GM19239 (cell line): ENCODE data around the gene SLC24A5.
A peak's percentile ranks its signal among the peaks of the same experiment; 100 is the strongest.

ENCODE experiments used
- DNase-seq: peaks from one replicate; pipeline ENCODE4 v3.0.0; 2011; ENCODE audit warnings: low spot score; ENCODE audit not compliant: insufficient read length
- FAIRE-seq: peaks from 2 replicates; lab custom pipeline; 2011; peaks lifted over from hg19 to GRCh38; lab: Jason Lieb, UNC

Gene SLC24A5

DNA sequence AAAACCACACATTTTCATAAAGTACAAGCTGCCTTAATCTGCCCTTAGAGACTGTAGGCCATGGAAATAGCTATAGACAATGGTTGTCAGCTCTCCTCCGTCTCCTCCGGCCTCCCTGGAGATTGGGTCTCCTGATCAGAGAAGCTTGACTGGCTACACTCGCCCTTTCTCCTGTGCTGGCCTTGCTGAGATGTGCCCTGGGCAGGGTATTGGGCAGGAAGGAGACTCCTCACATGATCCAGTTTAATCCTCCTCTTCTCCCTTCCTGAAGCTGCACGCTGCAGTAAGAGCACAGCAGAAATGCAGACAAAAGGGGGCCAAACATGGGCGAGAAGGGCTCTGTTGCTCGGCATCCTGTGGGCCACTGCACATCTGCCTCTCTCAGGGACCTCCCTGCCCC is at the start of gene SLC24A5:
Gene SLC24A5, plus strand, starts transcription at position 246 of the 400 bp plus-strand sequence. Its CDS starts 55 bp downstream, at position 301.
- DNase-seq = no peak
- FAIRE-seq = no peak

DNA sequence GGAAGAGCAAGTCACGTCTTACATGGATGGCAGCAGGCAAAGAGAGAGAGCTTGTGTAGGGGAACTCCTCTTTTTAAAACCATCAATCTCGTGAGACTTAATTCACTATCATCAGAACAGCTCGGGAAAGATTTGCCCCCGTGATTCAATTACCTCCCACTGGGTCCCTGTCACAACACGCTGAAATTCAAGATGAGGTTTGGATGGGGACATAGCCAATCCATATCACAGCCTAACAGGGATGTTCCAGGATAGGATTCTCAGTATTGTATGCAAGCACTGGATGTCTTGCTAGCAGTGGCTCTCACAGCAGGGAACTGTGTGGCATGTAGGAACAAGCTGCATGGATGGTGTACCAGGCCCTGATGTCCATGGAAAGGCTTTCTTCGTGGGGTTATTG is 47.8 kb upstream of the SLC24A5 start:
- FAIRE-seq (no peak), DNase-seq (no peak)

DNA sequence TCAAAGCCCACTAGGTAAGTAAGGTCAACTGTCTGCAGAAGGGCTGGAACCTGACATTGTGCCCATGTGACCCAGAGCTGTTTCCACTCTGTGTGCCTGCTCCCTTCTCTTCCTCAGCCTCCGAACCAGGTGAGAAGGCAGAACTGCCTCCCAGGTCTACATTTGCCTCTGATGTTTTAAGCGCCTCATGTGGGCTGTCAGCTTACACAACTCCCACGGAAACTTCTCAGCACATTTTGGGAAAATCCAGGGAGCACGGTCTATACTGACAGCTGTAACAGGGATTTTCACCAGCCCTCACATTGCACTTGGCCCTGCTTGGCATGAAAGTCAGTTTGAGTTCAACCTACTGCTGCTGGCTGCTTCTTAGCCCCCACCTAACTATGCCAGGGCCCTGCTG is 46.9 kb upstream of the SLC24A5 start:
- no peak for FAIRE-seq
- DNase-seq = no peak

DNA sequence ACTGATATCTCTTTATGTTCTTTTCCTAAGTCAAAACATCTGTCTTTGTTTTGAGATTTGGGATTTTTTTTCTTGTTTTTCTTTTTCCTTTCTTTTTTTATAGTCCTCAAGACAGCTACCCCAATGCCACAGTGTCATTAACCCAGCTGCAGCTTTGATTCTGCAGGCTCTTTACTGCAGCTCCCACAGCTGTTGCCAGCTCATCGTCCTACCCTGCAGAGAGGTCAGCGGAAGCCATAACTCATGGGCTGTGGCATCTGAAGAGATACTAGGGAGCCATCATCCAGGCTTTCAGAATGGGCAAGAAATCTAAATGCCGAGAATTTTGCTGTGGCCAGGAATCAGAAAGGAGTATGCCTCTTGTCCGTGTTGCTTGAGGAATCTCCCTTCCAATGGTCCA is 44.3 kb upstream of the SLC24A5 start:
- no peak for FAIRE-seq
- DNase-seq = no peak

DNA sequence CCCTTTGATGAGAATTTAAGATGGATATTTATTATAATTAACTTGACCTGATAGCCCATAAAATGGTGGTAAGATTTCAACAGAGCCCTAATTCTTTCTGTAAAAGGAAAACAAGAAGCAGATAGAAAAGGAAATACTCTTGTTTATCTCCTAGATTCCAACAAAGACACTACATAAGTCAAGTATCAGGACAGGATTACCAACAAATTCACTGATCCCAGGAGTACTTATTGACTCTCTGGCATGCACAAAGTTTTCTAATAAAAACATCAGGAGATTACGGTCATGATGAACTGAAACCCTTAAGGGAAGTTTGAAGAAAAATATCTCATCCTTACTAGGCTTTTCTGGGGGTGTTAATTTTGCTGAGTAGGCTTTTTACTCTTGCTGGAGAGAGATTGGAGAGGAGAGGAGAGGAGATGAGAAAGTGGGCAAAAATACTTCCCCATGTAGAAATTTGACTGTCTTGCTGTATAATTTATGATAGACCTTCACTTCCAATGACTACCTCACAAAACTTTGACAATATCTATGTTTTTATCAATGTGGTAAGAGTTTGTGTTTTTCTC is 43.1 kb upstream of the SLC24A5 start:
- FAIRE-seq (no peak), DNase-seq (no peak)

DNA sequence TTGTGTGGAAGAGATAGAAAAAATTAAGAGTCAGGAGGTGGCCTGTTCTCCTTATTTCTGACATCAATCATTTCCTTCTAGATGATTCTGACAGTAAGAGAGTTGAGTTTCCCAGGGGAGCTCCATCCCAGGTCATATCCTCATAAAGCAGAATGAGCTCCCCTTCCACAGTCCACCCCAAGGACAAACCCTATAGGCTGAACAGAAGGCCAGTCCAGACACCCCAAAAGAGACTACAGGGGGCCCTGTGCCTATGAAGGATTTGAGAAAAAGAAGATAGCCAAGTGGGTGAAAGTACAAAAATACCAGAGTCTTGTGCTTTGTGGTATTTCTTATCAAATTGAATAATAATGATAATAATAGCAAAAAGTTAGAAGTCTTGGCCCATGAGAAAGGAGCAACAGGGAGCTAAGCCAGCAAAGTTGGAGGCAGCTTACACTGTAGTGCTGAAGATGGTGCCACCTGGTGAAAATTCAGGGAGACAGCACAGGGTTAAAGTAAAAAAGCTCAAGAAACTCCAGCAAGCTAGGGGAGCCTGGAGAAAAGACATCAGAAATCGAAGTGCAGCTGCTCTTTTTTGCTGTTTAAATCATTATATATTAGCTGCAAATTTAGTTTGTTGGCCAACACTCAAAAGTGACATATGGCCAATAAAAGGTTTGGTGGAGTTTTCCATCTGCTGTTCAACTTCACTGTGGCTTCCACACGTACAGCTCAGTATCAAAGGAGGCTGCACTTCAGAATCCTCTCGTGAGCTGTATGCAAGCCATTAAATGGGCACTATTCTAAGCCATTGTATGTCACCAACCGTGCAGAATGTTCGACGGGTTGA is 35.8 kb upstream of the SLC24A5 start:
- peak; percentile 7 for DNase-seq
- no peak for FAIRE-seq

DNA sequence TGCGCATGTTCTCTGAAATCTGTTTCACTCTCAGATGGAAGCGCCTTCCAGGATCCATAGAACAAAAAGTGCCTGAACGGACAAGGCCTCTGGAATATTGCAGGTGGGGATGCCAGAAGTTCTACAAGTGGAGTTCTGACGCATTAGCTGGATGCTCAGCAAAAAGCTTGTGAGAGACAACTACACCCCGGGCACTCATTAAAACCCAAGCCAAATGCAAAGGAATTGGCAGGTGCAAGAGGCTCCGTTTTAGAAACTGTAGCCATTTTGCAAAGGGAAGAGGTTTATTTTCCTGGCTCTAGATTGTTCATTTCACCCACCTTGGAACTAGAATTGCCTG is 35.2 kb upstream of the SLC24A5 start:
- DNase-seq = no peak
- no peak for FAIRE-seq

DNA sequence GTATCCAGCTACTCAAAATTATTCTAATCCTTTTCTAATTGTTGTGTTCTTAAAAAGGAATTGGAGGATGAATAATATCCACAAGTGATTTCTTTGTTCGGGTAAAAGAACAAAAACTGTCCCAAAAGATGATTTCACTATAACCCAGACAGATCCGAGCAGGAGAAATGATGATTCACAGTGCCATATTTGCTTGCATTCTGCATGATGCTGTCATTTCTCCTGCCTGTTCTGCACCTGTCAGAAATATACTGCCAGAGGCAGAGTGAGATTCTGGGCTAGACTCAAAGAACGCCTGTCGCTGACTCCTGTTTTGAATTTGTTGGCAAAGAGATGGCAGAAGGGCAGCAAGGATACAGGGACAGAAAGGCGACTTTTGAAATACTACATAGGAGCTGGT is 34.7 kb upstream of the SLC24A5 start:
- no peak for DNase-seq
- FAIRE-seq = no peak

DNA sequence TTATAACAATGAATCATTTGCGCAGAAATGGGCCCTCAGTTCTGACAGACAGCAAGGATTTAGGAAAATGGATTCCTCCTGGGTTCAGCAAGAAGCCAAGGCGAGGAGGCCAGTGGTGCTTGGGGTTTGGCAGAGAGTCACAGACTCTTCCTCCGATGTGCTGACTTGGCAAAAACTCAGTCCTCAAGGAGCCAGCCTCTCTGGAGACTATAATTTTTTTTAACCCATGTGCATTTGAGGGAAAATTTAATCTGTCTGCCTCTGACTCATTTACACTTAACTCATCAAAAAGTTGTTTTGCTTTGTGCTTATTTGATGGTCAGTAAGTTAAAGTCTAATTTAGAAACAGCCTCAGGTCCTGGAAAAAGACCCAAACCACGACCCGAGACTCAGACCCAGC is 34.2 kb upstream of the SLC24A5 start:
- FAIRE-seq = no peak
- no peak for DNase-seq

DNA sequence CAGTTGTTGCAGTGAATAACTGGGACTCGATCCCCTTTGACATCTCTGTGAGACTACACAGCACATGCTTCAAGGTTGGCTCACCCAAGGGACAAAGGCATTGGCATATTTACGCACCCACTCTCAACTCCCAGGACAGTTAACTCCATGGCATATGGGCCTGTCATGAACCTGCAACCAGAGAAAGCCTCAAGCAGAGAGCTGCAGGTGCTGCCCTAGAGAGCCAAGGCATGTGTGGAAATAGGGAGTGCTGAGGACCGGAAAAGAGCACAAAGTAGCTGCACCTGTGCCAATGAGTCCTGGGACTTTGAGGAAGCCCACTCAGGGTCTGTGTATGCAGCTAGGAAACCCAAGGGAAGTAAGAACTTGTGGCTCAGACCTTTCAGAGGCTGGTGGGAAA is 32.9 kb upstream of the SLC24A5 start:
- DNase-seq = no peak
- FAIRE-seq = no peak

DNA sequence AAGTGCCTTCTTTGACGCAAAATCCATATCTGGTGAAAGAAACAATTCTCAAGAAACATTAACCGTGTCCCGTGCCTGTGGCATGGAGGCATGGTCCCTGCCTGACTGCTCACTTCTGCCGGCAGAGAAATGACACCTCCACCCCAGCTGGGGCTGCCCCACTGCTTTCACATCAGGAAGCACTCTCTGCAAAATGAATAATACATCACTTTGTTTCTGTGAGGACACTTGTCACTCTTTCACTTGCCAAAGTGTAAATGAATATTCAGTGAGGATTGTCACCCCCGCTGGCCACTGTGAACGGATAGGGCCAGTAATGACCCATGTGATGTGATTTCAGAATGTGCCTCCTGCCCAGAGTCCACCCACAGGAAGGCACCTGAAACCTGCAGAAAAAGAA is 31.1 kb upstream of the SLC24A5 start:
- FAIRE-seq = no peak
- DNase-seq = no peak

DNA sequence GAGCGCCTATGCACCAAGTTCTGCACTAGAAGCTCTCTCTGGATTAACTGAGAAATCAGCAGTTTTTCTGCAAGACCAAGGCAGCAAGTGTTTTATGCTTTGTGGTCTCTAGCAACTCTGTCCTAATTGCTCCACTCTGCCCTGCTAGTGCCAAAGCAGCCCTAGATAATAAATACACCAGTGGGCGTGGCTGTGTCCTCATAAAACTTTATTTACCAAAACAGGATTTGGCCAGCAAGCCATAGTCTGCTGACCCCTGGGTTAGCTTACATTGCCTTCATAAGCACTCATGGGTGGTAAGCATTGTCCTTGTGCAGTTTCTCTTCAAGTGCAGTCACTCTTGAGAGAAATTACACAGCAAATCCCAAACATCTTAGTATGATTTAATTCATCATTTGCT is 30.7 kb upstream of the SLC24A5 start:
- DNase-seq = no peak
- no peak for FAIRE-seq

DNA sequence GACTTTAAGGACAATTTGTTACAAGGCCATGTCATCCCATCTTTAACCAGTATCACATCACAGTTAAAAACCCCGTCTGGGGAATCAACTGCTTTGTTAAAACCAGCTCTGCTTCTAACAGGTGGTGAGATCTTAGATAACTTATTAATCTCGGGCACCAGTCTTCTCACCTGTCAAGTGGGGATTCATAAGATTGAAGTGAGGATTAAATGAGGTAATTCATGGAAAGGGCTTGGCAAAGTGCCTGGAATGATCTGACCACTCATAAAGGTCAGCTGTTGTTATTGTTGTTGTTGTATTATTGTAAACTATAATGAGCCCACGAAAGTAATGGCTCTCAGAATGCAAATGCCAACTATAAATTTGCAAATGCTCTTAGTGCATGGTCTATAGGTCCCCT is 30.1 kb upstream of the SLC24A5 start:
- no peak for FAIRE-seq
- no peak for DNase-seq

DNA sequence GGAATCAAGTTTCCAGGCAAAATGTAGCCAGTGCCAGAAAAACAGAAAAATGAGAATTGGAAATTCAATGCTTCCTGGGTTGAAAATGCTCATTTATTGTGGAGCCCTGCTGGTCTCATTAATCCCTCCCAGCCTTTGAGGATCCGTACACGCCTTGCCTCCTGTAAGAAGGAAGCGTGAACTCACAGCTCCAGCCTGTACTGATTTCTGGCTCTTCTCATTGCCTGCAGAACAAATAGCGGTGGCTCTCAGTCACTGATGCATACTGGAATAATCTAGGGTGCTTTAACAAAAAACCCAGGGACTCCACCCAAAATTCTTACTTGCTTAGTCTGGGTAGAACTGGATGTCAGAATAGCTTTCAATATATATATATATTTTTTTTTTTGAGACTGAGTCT is 29.3 kb upstream of the SLC24A5 start:
- DNase-seq (no peak), FAIRE-seq (no peak)

DNA sequence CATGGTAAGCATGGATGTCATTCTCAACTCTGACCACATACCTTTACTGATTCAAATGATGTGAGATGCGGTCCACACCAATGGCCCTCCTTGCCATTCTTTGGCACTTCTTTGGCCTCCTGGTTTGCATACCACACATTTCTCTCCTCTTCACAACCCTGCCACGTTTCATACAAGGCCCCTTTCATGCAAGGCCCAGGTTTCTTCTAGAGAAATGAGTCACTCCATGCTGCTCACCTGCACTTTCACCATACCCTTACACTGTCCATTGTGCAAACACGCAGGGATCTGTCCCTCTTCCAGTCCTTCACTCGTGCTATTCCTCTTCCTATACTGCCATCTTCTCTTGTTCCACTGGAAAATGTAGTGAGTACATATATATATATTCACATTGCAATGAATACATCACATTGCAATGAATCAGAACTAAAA is 24.4 kb upstream of the SLC24A5 start:
- FAIRE-seq = no peak
- DNase-seq = no peak

DNA sequence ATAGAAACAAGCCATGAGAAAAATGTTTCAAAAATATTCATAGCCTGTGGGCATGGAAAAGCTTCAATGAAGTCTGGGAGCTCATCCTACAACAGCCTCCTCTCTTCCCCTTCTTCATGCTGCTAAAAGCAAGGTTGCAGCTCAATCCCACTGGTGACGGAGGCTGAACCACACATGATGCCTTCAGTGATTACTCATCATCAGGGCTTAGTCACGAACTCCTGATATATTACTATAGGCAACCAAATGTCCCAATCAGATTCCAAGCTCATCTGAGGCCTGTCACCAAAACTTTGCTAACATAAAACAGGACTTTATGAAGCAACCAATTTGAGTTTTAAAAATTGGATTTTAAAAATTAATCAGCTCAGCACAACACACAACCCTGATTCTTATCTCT is 24.0 kb upstream of the SLC24A5 start:
- FAIRE-seq (no peak), DNase-seq (no peak)

DNA sequence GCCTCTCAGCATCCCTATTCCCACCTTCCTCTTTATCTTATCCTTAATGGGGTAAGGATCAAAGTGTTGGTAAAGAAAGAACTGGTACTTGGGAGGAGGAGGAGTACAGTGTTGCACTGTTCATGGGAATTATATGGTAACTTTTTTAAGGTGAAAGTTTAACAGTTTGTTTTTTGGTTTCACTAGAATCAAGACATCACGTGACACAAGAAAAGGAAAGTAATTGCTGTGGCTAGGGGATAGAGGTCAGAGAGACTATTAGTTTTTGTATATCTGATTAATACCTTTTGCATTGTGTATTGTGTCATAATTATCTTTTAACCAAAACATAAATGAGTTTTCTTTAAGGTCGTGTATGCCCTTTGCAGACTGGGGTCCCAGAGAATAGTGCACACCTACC is 23.5 kb upstream of the SLC24A5 start:
- FAIRE-seq (no peak), DNase-seq (no peak)

DNA sequence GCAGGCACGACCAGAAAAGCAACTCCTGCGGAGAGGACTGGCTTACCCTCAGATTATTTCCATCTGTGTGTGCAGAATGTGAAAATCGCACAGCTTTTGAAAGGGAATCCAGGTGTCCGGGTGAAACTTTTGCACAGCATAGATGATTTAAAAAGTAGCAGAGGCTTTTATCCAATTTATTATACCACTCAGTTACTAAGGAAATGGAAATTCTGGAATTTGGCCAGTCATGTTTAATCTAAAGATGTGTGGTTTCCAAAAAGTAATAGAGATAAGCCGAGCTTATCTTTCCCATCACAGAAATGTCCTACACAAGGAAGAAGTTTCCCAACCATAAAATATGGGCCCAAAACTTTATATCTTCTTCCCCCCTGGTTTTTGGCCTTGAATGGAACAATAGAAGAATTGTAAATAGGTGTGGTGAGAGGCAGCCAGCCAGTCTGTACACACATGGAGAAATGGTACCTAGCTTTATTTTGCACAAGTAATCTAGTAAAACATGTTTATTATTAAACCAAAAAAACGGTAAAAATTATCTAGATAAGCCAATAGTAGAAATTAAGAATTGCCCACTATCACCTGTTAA is 19.3 kb upstream of the SLC24A5 start:
- DNase-seq = no peak
- no peak for FAIRE-seq

DNA sequence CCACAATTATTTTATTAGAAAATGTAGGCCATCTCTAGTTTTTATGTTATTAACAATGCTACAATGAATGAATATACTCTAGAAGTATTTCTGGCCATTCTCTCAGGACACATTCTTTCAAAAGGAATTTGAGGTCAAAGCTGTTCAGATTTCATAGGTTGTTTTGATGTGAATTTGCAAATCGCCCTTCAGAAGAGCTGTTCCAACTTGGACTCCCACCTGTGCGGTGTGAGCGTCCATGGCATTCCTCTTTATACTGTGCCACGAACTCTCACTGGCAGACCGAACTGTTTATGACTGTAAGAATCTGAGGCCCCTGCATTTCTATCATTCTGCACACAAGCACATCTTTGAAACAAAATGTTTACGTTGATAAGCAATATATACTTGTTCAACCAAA is 18.6 kb upstream of the SLC24A5 start:
- DNase-seq (no peak), FAIRE-seq (no peak)

DNA sequence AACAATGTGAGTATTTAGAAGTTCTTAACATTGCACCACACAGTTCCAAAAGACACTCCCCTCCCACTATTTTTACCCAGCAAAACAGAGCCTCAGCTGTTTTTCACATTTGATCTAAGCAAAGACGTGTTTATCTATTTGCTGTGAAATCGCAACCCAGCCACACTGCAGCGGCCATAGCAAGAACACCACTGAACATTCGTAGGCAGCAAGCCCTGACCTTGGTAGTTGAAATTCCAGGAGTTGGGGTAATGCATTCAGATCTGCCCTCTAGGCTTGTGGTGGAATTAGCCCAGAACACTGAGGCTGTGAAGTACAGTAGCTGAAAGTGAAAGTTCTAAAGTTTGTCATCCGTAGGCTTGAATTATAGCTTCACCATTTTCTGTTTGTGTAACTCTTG is 17.1 kb upstream of the SLC24A5 start:
- DNase-seq (no peak), FAIRE-seq (no peak)

DNA sequence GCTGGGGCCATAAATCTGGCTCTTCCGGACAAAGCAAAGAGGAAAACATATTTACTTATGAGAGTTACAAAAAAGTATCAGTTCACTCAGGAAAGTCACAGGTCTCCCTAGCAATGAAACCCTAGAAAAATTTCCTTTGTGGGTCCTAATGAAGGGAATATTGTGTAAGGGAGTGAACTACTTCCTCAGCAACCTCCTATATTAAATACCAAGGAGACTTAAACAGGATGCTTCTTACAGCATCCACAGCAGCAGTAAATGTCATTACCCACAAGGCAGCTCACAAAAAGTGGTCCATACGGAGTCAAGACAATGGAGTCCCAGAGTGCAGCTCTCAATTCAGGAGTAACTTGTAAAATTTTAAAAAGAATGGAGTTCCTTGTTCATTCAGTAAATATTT is 14.9 kb upstream of the SLC24A5 start:
- FAIRE-seq = no peak

DNA sequence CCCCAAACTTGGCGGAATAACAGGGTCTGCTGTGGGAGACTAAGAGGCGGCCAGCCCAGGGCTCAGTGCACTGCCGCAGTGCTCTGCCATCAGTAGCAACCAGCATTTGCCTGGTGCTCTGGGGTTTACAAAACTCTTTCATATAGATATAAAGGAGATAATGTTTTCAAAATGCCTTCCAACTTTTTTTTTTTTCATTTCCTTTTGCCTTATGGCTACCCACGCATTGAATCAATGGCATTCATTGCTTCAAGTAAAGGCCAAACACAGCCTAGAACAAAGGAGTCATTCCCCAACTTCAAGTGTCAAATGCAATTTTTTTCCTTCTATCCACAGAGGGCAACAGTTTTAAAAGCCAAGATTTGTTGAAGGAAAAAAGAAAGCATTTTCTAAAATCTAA is 11.6 kb upstream of the SLC24A5 start:
- FAIRE-seq (no peak), DNase-seq (no peak)

More for the DNA sequence above, 14.9 kb upstream of the SLC24A5 start:
- no peak for DNase-seq
